ENCODE results near the gene SLC35D2. TPM values are rescaled to one million over a fixed set of nuclear protein-coding genes. Genes with fewer than 3 reads are reported as not detected.

SLC35D2 gene
- total RNA-seq, result 10 to 100 TPM; 27.9 to 44.6 TPM
- polyA plus RNA-seq, result 10 to 100 TPM; 19.2 to 27.2 TPM

GRCh38 chr9:96383165-96383942 lies at the start of gene SLC35D2:
Gene SLC35D2 (minus strand): TSS chr9:96383711. CDS start chr9:96383634, 77 bp downstream.
- H3K4me1 ChIP-seq (ENCODE audit: control insufficient read depth in 4 of 4, insufficient read depth in 4 of 4, low read length in 3 of 4), result peaks cover 2 to 41% (median 29%) of the 10 kb centered on the region in 4 donors
- H3K9ac ChIP-seq (ENCODE audit: low read depth in 1 of 2, low read length in 2 of 2), result peak within 1 kb of the TSS; percentile 88 to 89
- peak; percentile 64 for DNase-seq (ENCODE audit: low spot score)
- 1% methylated on average over 73 of the region's 73 CpGs for whole genome bisulfite sequencing
- TF ChIP-seq HNF4A (conservative IDR thresholded peaks at IDR 0.05) (peak; percentile 88 to 93), FOXA2 (IDR thresholded peaks at IDR 0.05) (no peak), ATF3 (IDR thresholded peaks at IDR 0.05) (no peak), RAD21 (IDR thresholded peaks at IDR 0.05) (peak; percentile 8 to 33), SP1 (IDR thresholded peaks at IDR 0.05) (peak; percentile 74), TAF1 (conservative IDR thresholded peaks at IDR 0.05) (no peak), GABPA (IDR thresholded peaks at IDR 0.05 in 1 of 2, conservative IDR thresholded peaks at IDR 0.05 in 1 of 2) (peak; percentile 11 to 68), EGR1 (IDR thresholded peaks at IDR 0.05; ENCODE audit: low read depth in 2 of 2) (peak in 1 of 2 donors; percentile 14), RXRA (IDR thresholded peaks at IDR 0.05) (peak; percentile 36 to 52), HNF4G (IDR thresholded peaks at IDR 0.05) (peak; percentile 71)
- TF ChIP-seq, protein P1, sequence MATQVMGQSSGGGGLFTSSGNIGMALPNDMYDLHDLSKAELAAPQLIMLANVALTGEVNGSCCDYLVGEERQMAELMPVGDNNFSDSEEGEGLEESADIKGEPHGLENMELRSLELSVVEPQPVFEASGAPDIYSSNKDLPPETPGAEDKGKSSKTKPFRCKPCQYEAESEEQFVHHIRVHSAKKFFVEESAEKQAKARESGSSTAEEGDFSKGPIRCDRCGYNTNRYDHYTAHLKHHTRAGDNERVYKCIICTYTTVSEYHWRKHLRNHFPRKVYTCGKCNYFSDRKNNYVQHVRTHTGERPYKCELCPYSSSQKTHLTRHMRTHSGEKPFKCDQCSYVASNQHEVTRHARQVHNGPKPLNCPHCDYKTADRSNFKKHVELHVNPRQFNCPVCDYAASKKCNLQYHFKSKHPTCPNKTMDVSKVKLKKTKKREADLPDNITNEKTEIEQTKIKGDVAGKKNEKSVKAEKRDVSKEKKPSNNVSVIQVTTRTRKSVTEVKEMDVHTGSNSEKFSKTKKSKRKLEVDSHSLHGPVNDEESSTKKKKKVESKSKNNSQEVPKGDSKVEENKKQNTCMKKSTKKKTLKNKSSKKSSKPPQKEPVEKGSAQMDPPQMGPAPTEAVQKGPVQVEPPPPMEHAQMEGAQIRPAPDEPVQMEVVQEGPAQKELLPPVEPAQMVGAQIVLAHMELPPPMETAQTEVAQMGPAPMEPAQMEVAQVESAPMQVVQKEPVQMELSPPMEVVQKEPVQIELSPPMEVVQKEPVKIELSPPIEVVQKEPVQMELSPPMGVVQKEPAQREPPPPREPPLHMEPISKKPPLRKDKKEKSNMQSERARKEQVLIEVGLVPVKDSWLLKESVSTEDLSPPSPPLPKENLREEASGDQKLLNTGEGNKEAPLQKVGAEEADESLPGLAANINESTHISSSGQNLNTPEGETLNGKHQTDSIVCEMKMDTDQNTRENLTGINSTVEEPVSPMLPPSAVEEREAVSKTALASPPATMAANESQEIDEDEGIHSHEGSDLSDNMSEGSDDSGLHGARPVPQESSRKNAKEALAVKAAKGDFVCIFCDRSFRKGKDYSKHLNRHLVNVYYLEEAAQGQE (IDR thresholded peaks at IDR 0.05), result peak; percentile 57
- H3K4me3 ChIP-seq (ENCODE audit: low read depth in 1 of 3, low read length in 3 of 3), result peak within 1 kb of the TSS; percentile 65 to 97 (median 88)
- no peaks in the 10 kb centered on the region for H3K9me3 ChIP-seq (ENCODE audit: control insufficient read depth in 4 of 4, low read length in 3 of 4)
- no peaks in the 10 kb centered on the region for H3K27me3 ChIP-seq (ENCODE audit: control insufficient read depth in 4 of 4, insufficient read depth in 4 of 4, low read length in 3 of 4)
- H3K36me3 ChIP-seq (ENCODE audit: control insufficient read depth in 4 of 4, insufficient read depth in 3 of 4, low read depth in 1 of 4, low read length in 3 of 4), result peaks cover 0 to 2% (median 0%) of the 10 kb centered on the region in 4 donors
- H3K27ac ChIP-seq (ENCODE audit: low read depth in 1 of 2, low read length in 2 of 2), result peak within 1 kb of the TSS; percentile 77 to 84

DNA sequence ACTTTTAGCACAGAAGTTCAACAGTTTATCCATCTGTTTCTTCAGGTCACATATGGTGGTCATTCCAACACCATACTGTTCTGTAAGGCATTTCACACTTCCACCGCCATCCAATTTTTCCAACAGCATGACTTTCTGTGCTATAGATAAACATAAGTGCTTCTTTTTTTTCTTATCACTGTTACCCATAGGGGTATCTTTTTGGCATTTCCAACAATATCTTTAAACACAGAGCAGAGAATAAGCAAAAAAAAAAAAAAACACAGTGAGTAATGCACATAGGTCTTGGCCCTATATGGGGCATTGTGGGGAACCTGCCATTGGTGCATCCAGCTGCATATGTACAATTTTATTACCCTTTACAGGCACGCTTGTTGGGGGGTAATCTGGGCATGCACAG lies 46.9 kb upstream of the SLC35D2 start:
- Histone ChIP-seq H3K4me3 (ENCODE audit: low read depth in 1 of 3, low read length in 3 of 3) (no peak overlapping the region), H3K9me3 (ENCODE audit: control insufficient read depth in 4 of 4, low read length in 3 of 4) (peaks cover 0 to 4% (median 2%) of the 10 kb centered on the region in 4 donors), H3K36me3 (ENCODE audit: control insufficient read depth in 4 of 4, insufficient read depth in 3 of 4, low read depth in 1 of 4, low read length in 3 of 4) (no peaks in the 10 kb centered on the region), H3K9ac (ENCODE audit: low read depth in 1 of 2, low read length in 2 of 2) (no peak overlapping the region), H3K4me1 (ENCODE audit: control insufficient read depth in 4 of 4, insufficient read depth in 4 of 4, low read length in 3 of 4) (no peaks in the 10 kb centered on the region), H3K27ac (ENCODE audit: low read depth in 1 of 2, low read length in 2 of 2) (no peak overlapping the region), H3K27me3 (ENCODE audit: control insufficient read depth in 4 of 4, insufficient read depth in 4 of 4, low read length in 3 of 4) (no peaks in the 10 kb centered on the region)
- DNase-seq (ENCODE audit: low spot score), result no peak
- no peak for TF ChIP-seq HNF4A (conservative IDR thresholded peaks at IDR 0.05)
- TF ChIP-seq NR2F2 (IDR thresholded peaks at IDR 0.05), result no peak
- no peak for TF ChIP-seq HNF4G (IDR thresholded peaks at IDR 0.05)
- no peak for TF ChIP-seq SP1 (IDR thresholded peaks at IDR 0.05)
- no peak for TF ChIP-seq GABPA (IDR thresholded peaks at IDR 0.05 in 1 of 2, conservative IDR thresholded peaks at IDR 0.05 in 1 of 2)
- TF ChIP-seq CTCF (IDR thresholded peaks at IDR 0.05; ENCODE audit: low read depth, low read length, missing input control), result no peak
- no peak for TF ChIP-seq ZBTB33 (IDR thresholded peaks at IDR 0.05)
- no peak for TF ChIP-seq EGR1 (IDR thresholded peaks at IDR 0.05; ENCODE audit: low read depth in 2 of 2)
- no peak for TF ChIP-seq RXRA (IDR thresholded peaks at IDR 0.05)
- TF ChIP-seq, protein P1 (IDR thresholded peaks at IDR 0.05), result no peak
- no peak for TF ChIP-seq ATF3 (IDR thresholded peaks at IDR 0.05)
- TF ChIP-seq JUND (IDR thresholded peaks at IDR 0.05), result no peak
- TF ChIP-seq FOXA2 (IDR thresholded peaks at IDR 0.05), result no peak
- TF ChIP-seq FOXA1 (IDR thresholded peaks at IDR 0.05), result no peak
- TF ChIP-seq, protein P2, sequence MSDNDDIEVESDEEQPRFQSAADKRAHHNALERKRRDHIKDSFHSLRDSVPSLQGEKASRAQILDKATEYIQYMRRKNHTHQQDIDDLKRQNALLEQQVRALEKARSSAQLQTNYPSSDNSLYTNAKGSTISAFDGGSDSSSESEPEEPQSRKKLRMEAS (IDR thresholded peaks at IDR 0.05), result no peak
- WGBS, result 97% methylated on average over 2 of the region's 2 CpGs
